GM12865 (cell line): Measurements from ENCODE around the gene UGT1A7.

ENCODE experiments used
- DNase-seq: peaks from one replicate; pipeline ENCODE4 v3.0.0; 2010; ENCODE audit warnings: low read depth
- H3K4me3 ChIP-seq: 2 replicates; pipeline ENCODE4 v1.5.1; 2011; ENCODE audit warnings: mild to moderate bottlenecking, low read depth, low read length, control low read depth
- TF ChIP-seq, protein P1 (sequence below): IDR thresholded peaks from 2 replicates; pipeline ENCODE4 v1.5.1; 2011; ENCODE audit warnings: low read length, control low read depth, low read depth, inconsistent platforms; ENCODE audit not compliant: insufficient read depth; ENCODE audit errors: missing control alignments

Gene UGT1A7

DNA sequence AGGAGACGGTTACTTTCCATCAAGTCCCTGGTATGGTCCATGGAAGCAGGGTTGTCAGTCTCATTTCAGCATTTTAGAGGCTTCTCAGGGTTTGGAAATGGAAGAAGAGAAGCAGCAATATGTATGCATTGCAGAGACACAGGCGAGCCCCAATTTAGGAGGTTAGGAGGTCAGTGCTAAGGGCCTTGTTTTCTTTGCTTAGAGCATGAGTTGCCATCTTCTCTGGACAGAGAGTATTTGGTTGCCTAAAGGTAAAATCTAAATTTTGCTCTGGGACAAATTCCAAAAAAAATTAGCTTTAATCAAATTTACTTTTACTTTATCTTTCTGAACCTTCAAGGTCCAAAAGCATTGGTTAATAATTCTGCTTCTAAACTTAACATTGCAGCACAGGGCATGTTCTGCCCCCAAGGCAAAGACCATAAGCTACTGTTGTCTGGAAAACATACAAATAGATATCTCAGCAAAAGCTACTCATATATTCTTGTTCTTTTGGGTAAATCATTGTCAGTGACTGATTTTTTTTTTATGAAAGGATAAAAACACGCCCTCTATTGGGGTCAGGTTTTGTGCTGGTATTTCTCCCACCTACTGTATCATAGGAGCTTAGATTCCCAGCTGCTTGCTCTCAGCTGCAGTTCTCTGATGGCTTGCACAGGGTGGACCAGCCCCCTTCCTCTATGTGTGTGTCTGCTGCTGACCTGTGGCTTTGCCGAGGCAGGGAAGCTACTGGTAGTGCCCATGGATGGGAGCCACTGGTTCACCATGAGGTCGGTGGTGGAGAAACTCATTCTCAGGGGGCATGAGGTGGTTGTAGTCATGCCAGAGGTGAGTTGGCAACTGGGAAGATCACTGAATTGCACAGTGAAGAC is 10.2 kb upstream of the UGT1A7 start, which contains the start of gene UGT1A9:
TSS of gene UGT1A9 (plus strand) at position 609 of the 872 bp plus-strand sequence. CDS start at position 646, 37 bp downstream.
- TF ChIP-seq, protein P1, sequence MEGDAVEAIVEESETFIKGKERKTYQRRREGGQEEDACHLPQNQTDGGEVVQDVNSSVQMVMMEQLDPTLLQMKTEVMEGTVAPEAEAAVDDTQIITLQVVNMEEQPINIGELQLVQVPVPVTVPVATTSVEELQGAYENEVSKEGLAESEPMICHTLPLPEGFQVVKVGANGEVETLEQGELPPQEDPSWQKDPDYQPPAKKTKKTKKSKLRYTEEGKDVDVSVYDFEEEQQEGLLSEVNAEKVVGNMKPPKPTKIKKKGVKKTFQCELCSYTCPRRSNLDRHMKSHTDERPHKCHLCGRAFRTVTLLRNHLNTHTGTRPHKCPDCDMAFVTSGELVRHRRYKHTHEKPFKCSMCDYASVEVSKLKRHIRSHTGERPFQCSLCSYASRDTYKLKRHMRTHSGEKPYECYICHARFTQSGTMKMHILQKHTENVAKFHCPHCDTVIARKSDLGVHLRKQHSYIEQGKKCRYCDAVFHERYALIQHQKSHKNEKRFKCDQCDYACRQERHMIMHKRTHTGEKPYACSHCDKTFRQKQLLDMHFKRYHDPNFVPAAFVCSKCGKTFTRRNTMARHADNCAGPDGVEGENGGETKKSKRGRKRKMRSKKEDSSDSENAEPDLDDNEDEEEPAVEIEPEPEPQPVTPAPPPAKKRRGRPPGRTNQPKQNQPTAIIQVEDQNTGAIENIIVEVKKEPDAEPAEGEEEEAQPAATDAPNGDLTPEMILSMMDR: no peak
- H3K4me3 ChIP-seq: no peak within 1 kb of the TSS
- no peak for DNase-seq

DNA sequence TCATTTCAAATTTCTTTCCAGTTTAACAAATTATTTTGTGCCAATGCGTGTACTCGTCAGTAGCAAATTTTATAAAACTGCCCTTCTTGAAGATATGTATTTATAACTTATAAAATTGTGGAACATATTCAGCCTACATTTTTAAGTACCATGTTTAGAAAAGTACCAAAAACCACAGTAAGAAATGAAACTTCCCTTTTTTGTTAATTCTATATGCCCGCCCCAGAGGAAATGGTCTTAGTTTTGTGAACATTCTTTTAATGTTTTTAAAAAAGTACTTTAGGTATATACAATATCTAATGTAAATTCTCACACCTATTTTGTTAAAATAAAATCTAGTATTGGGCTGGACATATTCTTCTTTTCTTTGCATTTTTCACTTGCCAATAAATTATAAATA is 8.8 kb upstream of the UGT1A7 start:
- TF ChIP-seq, protein P1: no peak
- no peak overlapping the region for H3K4me3 ChIP-seq
- DNase-seq: no peak

DNA sequence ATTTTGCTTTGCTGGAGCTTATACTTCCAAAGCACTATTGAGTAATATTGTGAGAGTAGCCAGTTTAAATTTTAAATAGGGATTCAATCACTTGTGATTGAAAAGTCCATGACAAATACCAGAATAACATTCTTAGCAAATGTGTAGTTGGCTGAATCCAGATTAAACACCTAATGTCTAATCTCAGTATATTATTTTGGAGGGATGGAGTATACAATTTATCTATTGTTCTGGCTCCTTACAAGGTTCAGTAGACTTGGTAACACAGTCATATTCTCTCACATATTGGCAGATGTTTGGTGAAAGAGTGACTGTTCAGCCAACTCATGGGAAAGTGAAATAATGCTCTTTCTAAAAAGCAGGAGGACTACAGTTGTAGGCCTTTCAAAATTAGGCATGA is 7.8 kb upstream of the UGT1A7 start:
- no peak overlapping the region for H3K4me3 ChIP-seq
- no peak for DNase-seq
- TF ChIP-seq, protein P1: no peak

DNA sequence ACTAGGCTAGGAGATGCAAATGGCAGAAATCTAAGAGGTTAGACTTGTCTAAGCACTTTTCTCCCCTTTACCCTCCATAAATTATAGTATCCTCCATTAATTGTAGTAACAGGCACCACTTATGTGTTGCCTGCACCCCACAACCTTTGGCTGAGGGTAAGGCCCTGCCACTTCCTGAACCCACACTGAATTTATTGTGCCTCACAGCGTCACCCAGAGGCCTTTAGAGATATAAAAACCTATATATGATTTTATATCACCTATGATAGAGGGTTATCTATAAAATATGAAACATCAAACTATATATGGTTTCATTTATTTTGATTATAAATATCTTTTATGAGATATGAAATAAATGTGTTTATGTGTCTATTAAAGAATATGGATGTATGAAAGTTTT is 7.4 kb upstream of the UGT1A7 start:
- TF ChIP-seq, protein P1: peak; percentile 12
- no peak for DNase-seq
- no peak overlapping the region for H3K4me3 ChIP-seq

DNA sequence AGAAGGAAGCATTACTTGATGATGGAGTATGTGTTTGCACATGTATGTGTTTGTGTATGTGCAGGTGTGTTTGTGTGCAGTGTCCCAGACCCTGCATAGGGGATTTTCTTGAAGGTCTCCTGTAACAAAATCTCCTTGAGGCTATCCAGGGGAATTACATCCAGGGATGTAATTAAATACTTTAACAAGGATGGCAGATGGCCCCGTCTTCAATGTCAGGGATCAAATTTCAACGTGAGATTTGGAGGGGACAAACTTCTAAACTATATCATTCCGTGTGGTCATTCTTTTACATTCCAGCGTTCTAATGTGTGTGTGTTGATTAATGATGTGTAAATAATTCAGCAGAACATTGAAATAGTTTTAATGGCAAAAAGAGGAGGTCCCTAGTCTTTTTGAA is 6.7 kb upstream of the UGT1A7 start:
- DNase-seq: no peak
- H3K4me3 ChIP-seq: no peak overlapping the region
- TF ChIP-seq, protein P1: no peak

DNA sequence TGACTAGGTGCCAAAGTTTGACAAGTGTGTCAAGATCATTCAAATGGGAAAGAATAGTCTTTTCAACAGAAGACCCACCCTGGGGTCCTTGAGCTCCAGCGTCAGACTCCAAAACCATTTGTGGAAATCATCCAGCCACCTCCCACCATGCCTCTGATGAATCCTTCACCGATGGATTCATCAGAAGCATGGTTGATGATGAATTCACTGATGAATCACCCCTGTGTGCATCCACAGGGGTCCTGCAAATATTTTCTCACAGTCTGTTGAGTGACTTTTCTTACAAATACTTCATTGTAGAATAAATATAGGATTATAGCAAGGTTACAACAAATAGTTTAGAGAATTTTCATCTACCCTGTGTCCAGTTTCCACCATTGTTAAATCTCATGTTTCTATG is 5.7 kb upstream of the UGT1A7 start:
- DNase-seq: no peak
- H3K4me3 ChIP-seq: no peak overlapping the region
- TF ChIP-seq, protein P1: no peak
